ENCODE data around the gene GPR62.

GPR62 gene

DNA sequence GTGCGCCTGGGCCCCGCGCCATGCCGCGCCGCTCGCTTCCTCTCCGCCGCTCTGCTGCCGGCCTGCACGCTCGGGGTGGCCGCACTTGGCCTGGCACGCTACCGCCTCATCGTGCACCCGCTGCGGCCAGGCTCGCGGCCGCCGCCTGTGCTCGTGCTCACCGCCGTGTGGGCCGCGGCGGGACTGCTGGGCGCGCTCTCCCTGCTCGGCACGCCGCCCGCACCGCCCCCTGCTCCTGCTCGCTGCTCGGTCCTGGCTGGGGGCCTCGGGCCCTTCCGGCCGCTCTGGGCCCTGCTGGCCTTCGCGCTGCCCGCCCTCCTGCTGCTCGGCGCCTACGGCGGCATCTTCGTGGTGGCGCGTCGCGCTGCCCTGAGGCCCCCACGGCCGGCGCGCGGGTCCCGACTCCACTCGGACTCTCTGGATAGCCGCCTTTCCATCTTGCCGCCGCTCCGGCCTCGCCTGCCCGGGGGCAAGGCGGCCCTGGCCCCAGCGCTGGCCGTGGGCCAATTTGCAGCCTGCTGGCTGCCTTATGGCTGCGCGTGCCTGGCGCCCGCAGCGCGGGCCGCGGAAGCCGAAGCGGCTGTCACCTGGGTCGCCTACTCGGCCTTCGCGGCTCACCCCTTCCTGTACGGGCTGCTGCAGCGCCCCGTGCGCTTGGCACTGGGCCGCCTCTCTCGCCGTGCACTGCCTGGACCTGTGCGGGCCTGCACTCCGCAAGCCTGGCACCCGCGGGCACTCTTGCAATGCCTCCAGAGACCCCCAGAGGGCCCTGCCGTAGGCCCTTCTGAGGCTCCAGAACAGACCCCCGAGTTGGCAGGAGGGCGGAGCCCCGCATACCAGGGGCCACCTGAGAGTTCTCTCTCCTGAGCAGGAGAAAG lies 951 bp downstream of the GPR62 start:
- peak; percentile 52 for DNase-seq

DNA sequence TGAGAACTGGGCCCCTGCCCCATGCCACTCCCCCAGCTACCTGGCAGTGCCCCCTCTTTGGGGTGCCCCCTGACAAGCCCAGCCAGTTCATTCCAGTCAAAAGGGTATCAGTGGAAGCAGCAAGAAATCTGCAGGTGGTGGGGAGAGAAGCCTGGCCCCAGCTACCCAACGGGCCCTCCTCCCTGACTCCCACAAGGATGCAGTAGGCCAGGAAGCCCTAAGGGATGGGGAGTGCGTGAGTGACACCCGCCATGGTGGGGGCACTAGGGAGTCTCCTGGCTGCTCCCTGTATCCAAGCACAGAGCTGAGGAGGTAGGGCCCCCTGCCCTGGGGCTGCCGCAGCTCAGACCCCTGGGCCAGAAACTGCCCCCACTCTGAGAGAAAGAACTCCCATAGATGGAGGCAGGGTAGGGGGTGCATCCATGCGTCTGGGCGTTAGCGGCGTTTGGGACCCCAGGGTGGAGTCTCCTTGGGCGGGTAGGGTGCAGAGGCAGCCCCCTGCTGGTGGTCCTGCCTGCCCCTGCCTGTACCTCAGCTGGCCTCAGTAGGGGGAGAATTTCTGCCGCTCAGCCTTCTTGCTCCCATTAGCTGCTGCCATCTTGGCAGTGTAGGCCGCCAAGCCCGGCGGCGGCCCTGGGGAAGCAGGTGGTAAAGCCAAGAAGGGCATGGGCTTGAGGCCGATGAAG lies 2.5 kb downstream of the GPR62 start:
- no peak for DNase-seq

GRCh38 chr3:51958603-51959521 lies 3.7 kb downstream of the GPR62 start:
- no peak for DNase-seq

DNA sequence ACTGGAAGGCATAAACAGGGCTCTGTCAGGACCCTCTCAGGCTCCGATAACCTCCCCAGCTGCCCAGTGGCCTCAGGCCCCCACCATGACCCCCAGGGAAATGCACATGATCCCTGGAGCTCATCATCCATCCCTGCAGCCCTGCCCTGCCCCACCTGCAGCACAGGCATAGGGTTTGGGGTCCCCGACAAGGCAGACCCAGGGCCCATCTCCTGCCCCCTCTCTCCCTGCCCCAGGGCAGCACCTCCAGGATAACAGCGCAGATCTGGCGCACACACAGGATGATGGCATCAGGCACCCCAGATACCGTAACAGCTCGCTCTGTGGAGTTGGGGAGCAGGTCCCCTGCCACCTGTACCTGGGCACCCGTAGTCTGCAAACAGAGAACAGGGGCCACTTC lies 4.5 kb downstream of the GPR62 start:
- no peak for DNase-seq

GRCh38 chr3:51960386-51960785 lies 5.2 kb downstream of the GPR62 start:
- no peak for DNase-seq

GRCh38 chr3:51961011-51961410 lies 5.8 kb downstream of the GPR62 start:
- no peak for DNase-seq

GRCh38 chr3:51961602-51962569 lies 6.7 kb downstream of the GPR62 start:
- no peak for DNase-seq

DNA sequence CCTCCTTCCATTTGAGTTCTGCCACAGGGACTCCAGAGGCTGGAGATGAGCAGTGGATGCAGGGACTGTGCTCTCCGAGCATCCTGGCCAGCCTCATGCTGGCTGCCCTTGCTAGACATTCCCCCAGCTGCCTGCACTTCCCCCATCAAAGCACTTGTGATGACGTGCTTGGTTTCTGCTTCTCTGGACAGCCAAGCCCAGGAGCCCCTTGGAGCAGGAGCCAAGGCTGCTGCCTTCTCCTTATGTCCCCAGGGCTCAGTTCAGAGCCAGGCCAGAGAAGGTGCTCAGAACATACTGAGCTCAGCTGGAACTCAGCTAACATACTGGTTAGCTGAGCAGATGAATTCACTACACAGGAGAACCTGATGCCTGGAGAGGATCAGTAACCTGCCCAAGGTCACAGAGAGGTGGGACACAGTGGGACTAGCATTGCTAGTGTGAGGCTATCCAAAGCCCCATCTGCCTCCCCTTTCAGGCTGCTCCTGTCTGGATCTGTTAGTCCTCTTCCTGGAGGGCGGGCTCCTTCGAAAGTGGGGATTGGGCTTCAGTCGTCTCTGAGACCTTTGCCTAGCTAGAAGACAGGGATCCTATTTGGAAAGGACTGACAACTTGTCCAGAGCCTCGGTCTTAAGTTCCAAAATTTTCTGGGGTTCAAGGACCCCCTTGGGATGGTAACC lies 7.8 kb downstream of the GPR62 start:
- no peak for DNase-seq

DNA sequence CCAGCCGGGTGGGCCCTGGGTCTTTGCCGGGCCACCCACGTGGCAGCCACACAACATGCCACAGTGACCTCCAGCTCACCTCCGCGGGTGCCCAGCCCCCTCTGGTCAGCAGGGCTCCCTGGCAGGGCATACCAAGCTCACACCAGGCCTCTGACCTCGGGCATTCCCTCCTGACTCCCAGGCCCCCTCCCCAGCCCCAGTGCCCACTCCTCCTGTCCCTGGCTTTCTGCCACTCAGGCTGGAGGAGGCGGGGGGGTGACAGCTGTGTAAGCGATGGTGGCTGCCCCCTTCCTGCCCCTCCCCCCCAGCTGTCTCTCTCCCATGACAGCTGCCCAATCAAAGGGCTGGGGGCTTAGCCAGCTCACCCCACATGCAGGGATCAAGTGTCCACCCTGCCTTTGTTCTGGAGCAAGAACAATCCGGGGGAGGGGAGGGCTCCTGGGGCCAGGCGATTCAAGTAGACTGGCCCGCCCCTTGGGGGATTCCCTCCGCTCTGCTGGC lies 8.8 kb downstream of the GPR62 start:
- no peak for DNase-seq

GRCh38 chr3:51964521-51964920 lies 9.3 kb downstream of the GPR62 start:
- no peak for DNase-seq

- no peak for DNase-seq
These were observed 10.8 kb downstream of the GPR62 start for GRCh38 chr3:51966016-51966415.

- DNase-seq, result no peak
These were observed 11.3 kb downstream of the GPR62 start for GRCh38 chr3:51966486-51966885.

GRCh38 chr3:51966922-51967383 lies 11.8 kb downstream of the GPR62 start:
- DNase-seq, result no peak

DNA sequence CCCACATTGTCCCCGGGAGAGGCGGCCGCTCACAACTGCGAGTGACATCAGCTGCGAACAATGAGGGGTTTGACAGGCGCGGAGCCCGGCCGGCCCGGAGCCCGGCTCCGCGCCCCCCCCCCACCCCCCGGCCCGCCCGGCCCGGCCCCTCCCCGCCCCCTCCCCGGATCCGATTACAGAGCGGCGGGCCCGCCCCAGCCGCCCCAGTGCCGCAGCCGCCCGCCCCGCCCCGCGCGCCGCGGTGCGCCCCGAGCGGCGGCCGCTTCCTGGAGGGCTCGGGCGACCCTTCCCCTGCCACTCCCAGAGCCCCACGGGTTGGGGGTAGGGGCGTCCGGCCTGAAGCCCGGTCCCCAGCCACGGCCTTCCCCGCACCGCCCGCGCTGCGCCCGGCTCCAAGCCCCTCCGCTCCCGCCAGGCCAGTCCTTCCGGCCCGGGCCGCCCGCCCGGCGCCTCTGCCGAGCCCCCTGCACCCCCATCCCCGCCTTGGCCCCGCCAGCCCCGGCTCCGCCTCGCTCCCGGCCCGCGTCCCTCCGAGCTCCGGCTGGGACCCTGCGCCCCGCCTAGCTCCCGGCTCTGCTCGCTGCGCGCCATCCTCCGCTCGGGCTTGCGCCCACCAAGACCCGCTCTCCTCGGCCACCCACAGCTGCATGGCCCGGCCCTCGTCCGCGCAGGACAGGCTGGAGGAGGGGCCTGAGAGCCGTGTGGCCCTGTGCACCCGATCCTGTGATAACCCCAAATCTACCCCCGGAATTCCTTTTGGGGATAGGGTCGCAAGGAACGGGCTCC lies 12.4 kb downstream of the GPR62 start, which contains the start of gene PCBP4:
PCBP4 (minus strand) TSS at position 71 of the 786 bp plus-strand sequence. CDS start 6,214 bp downstream, outside the sequence.
- peak; percentile 71 for DNase-seq

GRCh38 chr3:51968170-51968775 lies 13.1 kb downstream of the GPR62 start:
- DNase-seq, result peak; percentile 12

GRCh38 chr3:51968883-51969678 lies 13.9 kb downstream of the GPR62 start:
- DNase-seq, result no peak

- DNase-seq, result no peak
These were observed 14.7 kb downstream of the GPR62 start for GRCh38 chr3:51969841-51970240.

- DNase-seq, result no peak
These were observed 15.6 kb downstream of the GPR62 start for GRCh38 chr3:51970606-51971300.

Measured in CD4-positive, alpha-beta T cell treated with Interleukin-17A for 4 hours (primary cell).